Gastrocnemius medialis (tissue), 4 donors: ENCODE data around the gene NGEF. TPM values are rescaled to one million over a fixed set of nuclear protein-coding genes. Genes with fewer than 3 reads are reported as not detected.

Source experiments
- ATAC-seq, 2 donors: fragments of 150-250 bp; one replicate each; pipeline ENCODE4 v1.9.1; 2016
- DNase-seq, 2 donors: peaks; one replicate each; pipeline ENCODE4 v3.0.0-alpha.2; 2019
- H3K27ac ChIP-seq, 4 donors: fragments of 200-600 bp; sonication (generic); 1 replicate in 1 of 4; 2 replicates in 3 of 4; pipeline ENCODE4 v1.5.1; 2016 to 2018; ENCODE audit warnings: mild to moderate bottlenecking in 2 of 4, moderate library complexity in 1 of 4
- H3K27me3 ChIP-seq, 3 donors: fragments of 200-600 bp; sonication (generic) in 2 of 3; 1 replicate in 1 of 3; 2 replicates in 2 of 3; pipeline versions ENCODE4 v1.5.1 to v1.6.0; 2016 to 2019; ENCODE audit warnings: mild to moderate bottlenecking in 1 of 3, moderate library complexity in 1 of 3
- H3K36me3 ChIP-seq, 2 donors: fragments of 200-600 bp; sonication (generic) in 1 of 2; one replicate each; pipeline ENCODE4 v1.5.1; 2017 to 2018
- H3K4me1 ChIP-seq, 2 donors: fragments of 200-600 bp; sonication (generic) in 1 of 2; one replicate each; pipeline ENCODE4 v1.5.1; 2016 to 2017; ENCODE audit warnings: mild to moderate bottlenecking in 2 of 2
- H3K4me3 ChIP-seq, 4 donors: fragments of 200-600 bp; sonication (generic) in 3 of 4; 1 replicate in 1 of 4; 2 replicates in 3 of 4; pipeline ENCODE4 v1.5.1; 2016 to 2019; ENCODE audit warnings: mild to moderate bottlenecking in 2 of 4
- H3K9me3 ChIP-seq, 3 donors: fragments of 200-600 bp; sonication (generic) in 2 of 3; 1 replicate in 1 of 3; 2 replicates in 2 of 3; pipeline ENCODE4 v1.5.1; 2016 to 2019
- CTCF ChIP-seq, 5 experiments: fragments of 450-650 bp in 3 of 5; fragments of 200-600 bp in 2 of 5; sonication (generic) in 2 of 5; IDR thresholded peaks in 4 of 5; conservative IDR thresholded peaks in 1 of 5; 1 replicate in 4 of 5; 2 replicates in 1 of 5; pipeline ENCODE4 v1.5.1; 2016 to 2019; ENCODE audit warnings: antibody characterized with exemption in 5 of 5, mild to moderate bottlenecking in 3 of 5, moderate library complexity in 3 of 5
- POLR2A ChIP-seq, 2 donors: fragments of 450-650 bp; IDR thresholded peaks; one replicate each; pipeline ENCODE4 v1.6.1; 2017; ENCODE audit warnings: antibody characterized with exemption in 2 of 2, mild to moderate bottlenecking in 2 of 2, moderate library complexity in 2 of 2
- in situ Hi-C, 4 donors: fragments of 200-750 bp; cut with MboI; loops; one replicate each; pipeline versions ENCODE4 v1.15.0 to v1.8.0; 2017; ENCODE audit warnings: low sequenced_read_pairs in 4 of 4
- intact Hi-C: fragments of 100-400 bp; cut with DNase I; formaldehyde crosslinking; loops from one replicate; pipeline ENCODE4 v1.15.1; 2023; ENCODE audit warnings: low total_unique reads
- total RNA-seq, 4 donors: library from RNA; depleted of rRNA; stranded (reverse); fragments of >200 nt; gene quantifications; one replicate each; pipeline versions ENCODE4 v1.1.0 to v1.2.3, GENCODE V29; 2016

NGEF gene
- total RNA-seq, 4 donors from 2014 or later, result 0.66 to 1.5 (median 0.84) TPM; not detected in 1

GRCh38 chr2:232967474-232967873 is 45.6 kb downstream of the NGEF start:
- intact Hi-C loops (no loop called here), in situ Hi-C loops (no loop called here)
- Histone ChIP-seq H3K27me3 (no peaks in the 10 kb centered on the region), H3K36me3 (no peaks in the 10 kb centered on the region), H3K4me1 (no peaks in the 10 kb centered on the region), H3K27ac (no peak overlapping the region), H3K4me3 (no peak overlapping the region), H3K9me3 (no peaks in the 10 kb centered on the region)
- ATAC-seq, result no peak
- DNase-seq, result no peak
- TF ChIP-seq CTCF (IDR thresholded peaks at IDR 0.05 in 4 of 5, conservative IDR thresholded peaks at IDR 0.05 in 1 of 5) (no peak), POLR2A (IDR thresholded peaks at IDR 0.05) (no peak)

- no peak for DNase-seq
- no peak overlapping the region for H3K27ac ChIP-seq
- no peak for TF ChIP-seq CTCF (IDR thresholded peaks at IDR 0.05 in 4 of 5, conservative IDR thresholded peaks at IDR 0.05 in 1 of 5)
- TF ChIP-seq POLR2A (IDR thresholded peaks at IDR 0.05), result no peak
- no peaks in the 10 kb centered on the region for H3K9me3 ChIP-seq
- intact Hi-C loops (no loop called here), in situ Hi-C loops (no loop called here)
- ATAC-seq, result no peak
- no peak overlapping the region for H3K4me3 ChIP-seq
- H3K4me1 ChIP-seq, result no peaks in the 10 kb centered on the region
- no peaks in the 10 kb centered on the region for H3K27me3 ChIP-seq
- no peaks in the 10 kb centered on the region for H3K36me3 ChIP-seq
Observed at GRCh38 chr2:232966122-232966521, 46.9 kb downstream of the NGEF start.

GRCh38 chr2:232963913-232964312 is 49.1 kb downstream of the NGEF start:
- Histone ChIP-seq H3K4me3 (no peak overlapping the region), H3K27ac (no peak overlapping the region), H3K36me3 (no peaks in the 10 kb centered on the region), H3K4me1 (no peaks in the 10 kb centered on the region), H3K27me3 (no peaks in the 10 kb centered on the region), H3K9me3 (no peaks in the 10 kb centered on the region)
- no peak for TF ChIP-seq CTCF (IDR thresholded peaks at IDR 0.05 in 4 of 5, conservative IDR thresholded peaks at IDR 0.05 in 1 of 5)
- no peak for TF ChIP-seq POLR2A (IDR thresholded peaks at IDR 0.05)
- in situ Hi-C loops, result no loop called here
- ATAC-seq (no peak), DNase-seq (no peak)
- intact Hi-C loops, result no loop called here

- intact Hi-C loops, result no loop called here
- H3K36me3 ChIP-seq, result no peaks in the 10 kb centered on the region
- peaks cover 0 to 11% of the 10 kb centered on the region in 2 donors for H3K4me1 ChIP-seq
- no peak for ATAC-seq
- TF ChIP-seq POLR2A (IDR thresholded peaks at IDR 0.05) (no peak), CTCF (IDR thresholded peaks at IDR 0.05 in 4 of 5, conservative IDR thresholded peaks at IDR 0.05 in 1 of 5) (no peak)
- no peaks in the 10 kb centered on the region for H3K9me3 ChIP-seq
- DNase-seq, result no peak
- no peak overlapping the region for H3K4me3 ChIP-seq
- H3K27ac ChIP-seq, result no peak overlapping the region
- in situ Hi-C loops, result no loop called here
- H3K27me3 ChIP-seq, result no peaks in the 10 kb centered on the region
Observed at GRCh38 chr2:232960862-232961261, 52.2 kb downstream of the NGEF start.

GRCh38 chr2:232959139-232959538 is 53.9 kb downstream of the NGEF start:
- intact Hi-C loops (no loop called here), in situ Hi-C loops (no loop called here)
- TF ChIP-seq CTCF (IDR thresholded peaks at IDR 0.05 in 4 of 5, conservative IDR thresholded peaks at IDR 0.05 in 1 of 5) (no peak), POLR2A (IDR thresholded peaks at IDR 0.05) (no peak)
- Histone ChIP-seq H3K27me3 (no peaks in the 10 kb centered on the region), H3K36me3 (no peaks in the 10 kb centered on the region), H3K9me3 (no peaks in the 10 kb centered on the region), H3K27ac (no peak overlapping the region), H3K4me1 (peaks cover 0 to 11% of the 10 kb centered on the region in 2 donors), H3K4me3 (no peak overlapping the region)
- ATAC-seq (no peak), DNase-seq (no peak)
